Esophagus squamous epithelium (tissue), 5 donors: ENCODE results near the gene EIPR1. TPM values are rescaled to one million over a fixed set of nuclear protein-coding genes. Genes with fewer than 3 reads are reported as not detected.
"Not testable (repeated sequence)": the region's sequence is repeated elsewhere in the genome, so short reads cannot be mapped to it uniquely, and the experiment has no call there.

Source experiments
- DNase-seq: peaks from one replicate; lab custom pipeline; 2025; lab: John Stamatoyannopoulos, UW
- H3K27ac ChIP-seq, 4 donors: fragments of 200-600 bp; sonication (generic); one replicate each; pipeline ENCODE4 v1.5.1; 2016 to 2019; ENCODE audit warnings: mild to moderate bottlenecking in 1 of 4
- H3K27me3 ChIP-seq, 4 donors: fragments of 200-600 bp; sonication (generic); 1 replicate in 3 of 4; 2 replicates in 1 of 4; pipeline versions ENCODE4 v1.5.1 to v1.6.0; 2017 to 2021; ENCODE audit warnings: antibody characterized with exemption in 1 of 4
- H3K36me3 ChIP-seq, 3 donors: fragments of 200-600 bp; sonication (generic); one replicate each; pipeline ENCODE4 v1.5.1; 2016 to 2019
- H3K4me1 ChIP-seq, 3 donors: fragments of 200-600 bp; sonication (generic); one replicate each; pipeline ENCODE4 v1.5.1; 2017 to 2019
- H3K4me3 ChIP-seq, 4 donors: fragments of 200-600 bp; sonication (generic); 1 replicate in 3 of 4; 2 replicates in 1 of 4; pipeline ENCODE4 v1.5.1; 2016 to 2019; ENCODE audit warnings: mild to moderate bottlenecking in 2 of 4, moderate library complexity in 1 of 4
- H3K9me3 ChIP-seq, 3 donors: fragments of 200-600 bp; sonication (generic); one replicate each; pipeline ENCODE4 v1.5.1; 2016 to 2019
- POLR2A ChIP-seq, 4 donors: fragments of 450-650 bp; IDR thresholded peaks; one replicate each; pipeline ENCODE4 v1.6.1; 2017; ENCODE audit warnings: antibody characterized with exemption in 4 of 4, mild to moderate bottlenecking in 4 of 4, moderate library complexity in 3 of 4
- WGBS, 2 donors: methylation state at CpG; one replicate each; pipeline ENCODE4 v1.1.5; 2018; 5-methylcytosine and 5-hydroxymethylcytosine counted together
- intact Hi-C: fragments of 100-400 bp; cut with DNase I; formaldehyde crosslinking; loops from one replicate; pipeline ENCODE4 v1.15.0; 2022
- total RNA-seq, 4 donors: library from RNA; depleted of rRNA; stranded (reverse); fragments of >200 nt; gene quantifications; one replicate each; pipeline ENCODE4 v1.1.0, GENCODE V29; 2016
- TF ChIP-seq, protein P1 (sequence below), 6 experiments: fragments of 450-650 bp in 4 of 6; fragments of 200-600 bp in 2 of 6; sonication (generic) in 2 of 6; IDR thresholded peaks; one replicate each; pipeline ENCODE4 v1.5.1; 2016 to 2019; ENCODE audit warnings: antibody characterized with exemption in 6 of 6, mild to moderate bottlenecking in 4 of 6, moderate library complexity in 4 of 6
- donor health status: DM: yes; HTN: yes; CAD: no.

EIPR1 gene
- total RNA-seq, 4 donors from 2014 or later, result 27.3 to 50.6 (median 31.9) TPM

DNA sequence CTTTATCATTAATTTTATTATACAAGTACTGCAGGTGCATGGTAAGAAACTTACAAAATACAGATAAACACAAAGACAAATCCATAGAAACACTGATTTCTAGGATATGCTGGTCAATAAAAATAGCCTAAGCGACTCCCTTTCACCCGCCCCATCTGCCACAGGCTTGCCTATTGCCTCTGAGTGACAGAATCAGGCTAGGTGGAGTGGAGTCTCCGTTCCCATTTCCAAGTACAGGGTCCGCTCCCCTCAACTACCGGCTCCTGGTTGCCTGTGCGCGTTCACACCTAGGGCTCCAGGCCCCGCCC, 1.7 kb upstream of the EIPR1 start:
- DNase-seq, result no peak
- Histone ChIP-seq H3K36me3 (peaks cover 0 to 24% (median 0%) of the 10 kb centered on the region in 3 donors), H3K9me3 (no peaks in the 10 kb centered on the region), H3K27ac (peak overlapping the region; percentile 87 to 95 (median 94)), H3K4me3 (peak overlapping the region; percentile 73 to 96 (median 90)), H3K4me1 (peaks cover 20 to 52% (median 27%) of the 10 kb centered on the region in 3 donors), H3K27me3 (no peaks in the 10 kb centered on the region)
- intact Hi-C loops, result no loop called here
- WGBS, 2 donors, result 13 to 56% methylated on average over 2 to 7 of the region's 8 CpGs
- no peak for TF ChIP-seq POLR2A (IDR thresholded peaks at IDR 0.05)
- TF ChIP-seq, protein P1, sequence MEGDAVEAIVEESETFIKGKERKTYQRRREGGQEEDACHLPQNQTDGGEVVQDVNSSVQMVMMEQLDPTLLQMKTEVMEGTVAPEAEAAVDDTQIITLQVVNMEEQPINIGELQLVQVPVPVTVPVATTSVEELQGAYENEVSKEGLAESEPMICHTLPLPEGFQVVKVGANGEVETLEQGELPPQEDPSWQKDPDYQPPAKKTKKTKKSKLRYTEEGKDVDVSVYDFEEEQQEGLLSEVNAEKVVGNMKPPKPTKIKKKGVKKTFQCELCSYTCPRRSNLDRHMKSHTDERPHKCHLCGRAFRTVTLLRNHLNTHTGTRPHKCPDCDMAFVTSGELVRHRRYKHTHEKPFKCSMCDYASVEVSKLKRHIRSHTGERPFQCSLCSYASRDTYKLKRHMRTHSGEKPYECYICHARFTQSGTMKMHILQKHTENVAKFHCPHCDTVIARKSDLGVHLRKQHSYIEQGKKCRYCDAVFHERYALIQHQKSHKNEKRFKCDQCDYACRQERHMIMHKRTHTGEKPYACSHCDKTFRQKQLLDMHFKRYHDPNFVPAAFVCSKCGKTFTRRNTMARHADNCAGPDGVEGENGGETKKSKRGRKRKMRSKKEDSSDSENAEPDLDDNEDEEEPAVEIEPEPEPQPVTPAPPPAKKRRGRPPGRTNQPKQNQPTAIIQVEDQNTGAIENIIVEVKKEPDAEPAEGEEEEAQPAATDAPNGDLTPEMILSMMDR (IDR thresholded peaks at IDR 0.05), result no peak

DNA sequence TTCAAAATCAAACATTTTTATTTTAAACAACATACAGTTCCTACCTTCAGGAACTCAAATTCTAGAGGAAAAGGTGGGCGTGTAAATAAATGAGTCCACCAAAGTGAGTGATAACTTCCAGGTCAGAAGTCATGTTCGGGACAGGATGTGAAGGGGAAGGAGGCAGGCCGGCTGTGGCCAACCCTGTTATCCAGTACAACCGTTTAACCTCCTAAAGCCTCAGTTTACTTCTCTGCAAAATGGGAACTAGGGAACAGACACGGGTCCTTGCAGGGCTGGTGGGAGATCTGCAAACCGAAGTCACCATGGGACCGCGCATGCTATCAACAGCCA, 373 bp downstream of the EIPR1 start:
- H3K27me3 ChIP-seq, result no peaks in the 10 kb centered on the region
- H3K27ac ChIP-seq, result peak overlapping the region; percentile 86 to 97 (median 92)
- H3K4me3 ChIP-seq, result peak overlapping the region; percentile 67 to 95 (median 76)
- WGBS, 2 donors, result 0 to 1% methylated on average over 8 of the region's 8 CpGs
- intact Hi-C loops, result no loop called here
- peaks cover 20 to 52% (median 27%) of the 10 kb centered on the region in 3 donors for H3K4me1 ChIP-seq
- H3K36me3 ChIP-seq, result peaks cover 0 to 12% (median 0%) of the 10 kb centered on the region in 3 donors
- TF ChIP-seq, protein P1 (IDR thresholded peaks at IDR 0.05), result no peak
- TF ChIP-seq POLR2A (IDR thresholded peaks at IDR 0.05), result no peak
- no peaks in the 10 kb centered on the region for H3K9me3 ChIP-seq
- DNase-seq, result no peak

- Histone ChIP-seq H3K4me1 (peaks cover 20 to 52% (median 27%) of the 10 kb centered on the region in 3 donors), H3K27me3 (no peaks in the 10 kb centered on the region), H3K27ac (peak overlapping the region in 1 of 4 donors; percentile 92), H3K9me3 (no peaks in the 10 kb centered on the region), H3K4me3 (peak overlapping the region in 3 of 4 donors; percentile 67 to 95 (median 83)), H3K36me3 (peaks cover 0 to 8% (median 0%) of the 10 kb centered on the region in 3 donors)
- 62 to 69% methylated on average over 6 of the region's 6 CpGs for WGBS, 2 donors
- DNase-seq, result no peak
- TF ChIP-seq, protein P1 (IDR thresholded peaks at IDR 0.05), result no peak
- no peak for TF ChIP-seq POLR2A (IDR thresholded peaks at IDR 0.05)
- intact Hi-C loops, result no loop called here
Measured at GRCh38 chr2:3376821-3377220, 797 bp downstream of the EIPR1 start.

DNA sequence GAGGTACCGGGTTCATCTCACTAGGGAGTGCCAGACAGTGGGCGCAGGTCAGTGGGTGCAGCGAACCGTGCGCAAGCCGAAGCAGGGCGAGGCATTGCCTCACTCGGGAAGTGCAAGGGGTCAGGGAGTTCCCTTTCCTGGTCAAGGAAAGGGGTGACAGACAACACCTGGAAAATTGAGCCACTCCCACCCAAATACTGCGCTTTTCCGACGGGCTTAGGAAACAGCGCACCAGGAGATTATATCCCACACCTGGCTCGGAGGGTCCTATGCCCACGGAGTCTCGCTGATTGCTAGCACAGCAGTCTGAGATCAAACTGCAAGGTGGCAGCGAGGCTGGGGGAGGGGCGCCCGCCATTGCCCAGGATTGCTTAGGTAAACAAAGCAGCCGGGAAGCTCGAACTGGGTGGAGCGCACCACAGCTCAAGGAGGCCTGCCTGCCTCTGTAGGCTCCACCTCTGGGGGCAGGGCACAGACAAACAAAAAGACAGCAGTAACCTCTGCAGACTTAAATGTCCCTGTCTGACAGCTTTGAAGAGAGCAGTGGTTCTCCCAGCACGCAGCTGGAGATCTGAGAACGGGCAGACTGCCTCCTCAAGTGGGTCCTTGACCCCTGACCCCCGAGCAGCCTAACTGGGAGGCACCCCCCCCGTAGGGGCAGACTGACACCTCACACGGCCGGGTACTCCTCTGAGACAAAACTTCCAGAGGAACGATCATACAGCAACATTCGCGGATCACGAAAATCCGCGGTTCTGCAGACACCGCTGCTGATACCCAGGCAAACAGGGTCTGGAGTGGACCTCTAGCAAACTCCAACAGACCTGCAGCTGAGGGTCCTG, 8.1 kb downstream of the EIPR1 start:
- H3K4me1 ChIP-seq, H3K36me3 ChIP-seq, H3K27ac ChIP-seq, DNase-seq, H3K9me3 ChIP-seq, H3K4me3 ChIP-seq, H3K27me3 ChIP-seq, intact Hi-C loops: not testable (repeated sequence)
- 90 to 93% methylated on average over 3 to 15 of the region's 34 CpGs for WGBS, 2 donors

- no peak for TF ChIP-seq POLR2A (IDR thresholded peaks at IDR 0.05)
- no peaks in the 10 kb centered on the region for H3K27me3 ChIP-seq
- H3K36me3 ChIP-seq, result no peaks in the 10 kb centered on the region
- intact Hi-C loops, result no loop called here
- DNase-seq, result no peak
- no peak overlapping the region for H3K27ac ChIP-seq
- 100% methylated on average over 1 to 3 of the region's 4 CpGs for WGBS, 2 donors
- H3K4me1 ChIP-seq, result no peaks in the 10 kb centered on the region
- no peaks in the 10 kb centered on the region for H3K9me3 ChIP-seq
- no peak overlapping the region for H3K4me3 ChIP-seq
Measured at GRCh38 chr2:3368261-3368722, 9.3 kb downstream of the EIPR1 start.

GRCh38 chr2:3365219-3365618, 12.4 kb downstream of the EIPR1 start:
- intact Hi-C loops, result no loop called here

More at GRCh38 chr2:3365219-3365618, 12.4 kb downstream of the EIPR1 start:
- WGBS, 2 donors, result 84 to 92% methylated on average over 5 of the region's 5 CpGs
- no peak for TF ChIP-seq POLR2A (IDR thresholded peaks at IDR 0.05)
- TF ChIP-seq, protein P1 (IDR thresholded peaks at IDR 0.05), result no peak
- H3K27ac ChIP-seq, result no peak overlapping the region
- no peak overlapping the region for H3K4me3 ChIP-seq
- no peaks in the 10 kb centered on the region for H3K9me3 ChIP-seq
- H3K4me1 ChIP-seq, result no peaks in the 10 kb centered on the region
- H3K36me3 ChIP-seq, result no peaks in the 10 kb centered on the region
- H3K27me3 ChIP-seq, result no peaks in the 10 kb centered on the region
- DNase-seq, result no peak
